Small intestine (tissue), 16 donors: ENCODE data around the gene GOLGA8J. TPM values are rescaled to one million over a fixed set of nuclear protein-coding genes. Genes with fewer than 3 reads are reported as not detected.
"Not testable (repeated sequence)": the region's sequence is repeated elsewhere in the genome, so short reads cannot be mapped to it uniquely, and the experiment has no call there.

Experiments used
- DNase-seq, 2 donors: peaks; one replicate each; pipeline versions ENCODE4 v3.0.0 to v3.0.0-alpha.2; 2013
- FAIRE-seq: peaks from 2 replicates; lab custom pipeline; 2012; peaks lifted over from hg19 to GRCh38; lab: Jason Lieb, UNC
- H3K27ac ChIP-seq, 3 donors: one replicate each; pipeline ENCODE4 v1.5.1; 2013; ENCODE audit warnings: low read length in 2 of 3, mild to moderate bottlenecking in 2 of 3, control low read depth in 1 of 3, inconsistent platforms in 1 of 3, low read depth in 1 of 3, moderate library complexity in 1 of 3
- H3K27me3 ChIP-seq, 3 donors: one replicate each; pipeline ENCODE4 v1.6.1; 2013; ENCODE audit warnings: low read length in 3 of 3, inconsistent platforms in 1 of 3; ENCODE audit not compliant: control insufficient read depth in 3 of 3, insufficient read depth in 3 of 3
- H3K36me3 ChIP-seq, 3 donors: one replicate each; pipeline ENCODE4 v1.6.1; 2013; ENCODE audit warnings: low read length in 3 of 3, inconsistent platforms in 1 of 3, low read depth in 1 of 3, mild to moderate bottlenecking in 1 of 3, moderate library complexity in 1 of 3; ENCODE audit not compliant: control insufficient read depth in 3 of 3, insufficient read depth in 2 of 3
- H3K4me1 ChIP-seq, 3 donors: one replicate each; pipeline ENCODE4 v1.6.1; 2013; ENCODE audit warnings: low read length in 2 of 3, inconsistent platforms in 1 of 3, low read depth in 1 of 3, mild to moderate bottlenecking in 1 of 3, moderate library complexity in 1 of 3; ENCODE audit not compliant: control insufficient read depth in 3 of 3, insufficient read depth in 2 of 3
- H3K4me3 ChIP-seq, 3 donors: one replicate each; pipeline ENCODE4 v1.5.1; 2013; ENCODE audit warnings: low read length in 3 of 3, control low read depth in 1 of 3, inconsistent platforms in 1 of 3, low read depth in 1 of 3, mild to moderate bottlenecking in 1 of 3, moderate library complexity in 1 of 3
- H3K9me3 ChIP-seq, 2 donors: one replicate each; pipeline ENCODE4 v1.6.1; 2013; ENCODE audit warnings: low read depth in 1 of 2, low read length in 1 of 2; ENCODE audit not compliant: control insufficient read depth in 2 of 2, insufficient read depth in 1 of 2
- WGBS, 3 donors: extraction: QIAGEN DNeasy Blood & Tissue Kit; methylation state at CpG; one replicate each; pipeline ENCODE4 v1.1.7; 2013; 5-methylcytosine and 5-hydroxymethylcytosine counted together
- long read RNA-seq, 10 donors: transcript quantifications; one replicate each; lab custom pipeline, GENCODE V29; 2026
- polyA plus RNA-seq, 4 donors: library from polyadenylated mRNA; stranded (reverse) in 3 of 4; unstranded in 1 of 4; fragments of 200-250 nt in 3 of 4; fragments of 120-200 nt in 1 of 4; gene quantifications; one replicate each; pipeline versions ENCODE4 v1.2.1 to v1.2.3, GENCODE V29; 2013
- donor health status: healthy with polysubstance abuse.
- donor health status: control.
- donor health status: control.
- donor health status: Bipolar disorder and iron deficiency.
- donor health status: healthy.

The GOLGA8J gene, protein sequence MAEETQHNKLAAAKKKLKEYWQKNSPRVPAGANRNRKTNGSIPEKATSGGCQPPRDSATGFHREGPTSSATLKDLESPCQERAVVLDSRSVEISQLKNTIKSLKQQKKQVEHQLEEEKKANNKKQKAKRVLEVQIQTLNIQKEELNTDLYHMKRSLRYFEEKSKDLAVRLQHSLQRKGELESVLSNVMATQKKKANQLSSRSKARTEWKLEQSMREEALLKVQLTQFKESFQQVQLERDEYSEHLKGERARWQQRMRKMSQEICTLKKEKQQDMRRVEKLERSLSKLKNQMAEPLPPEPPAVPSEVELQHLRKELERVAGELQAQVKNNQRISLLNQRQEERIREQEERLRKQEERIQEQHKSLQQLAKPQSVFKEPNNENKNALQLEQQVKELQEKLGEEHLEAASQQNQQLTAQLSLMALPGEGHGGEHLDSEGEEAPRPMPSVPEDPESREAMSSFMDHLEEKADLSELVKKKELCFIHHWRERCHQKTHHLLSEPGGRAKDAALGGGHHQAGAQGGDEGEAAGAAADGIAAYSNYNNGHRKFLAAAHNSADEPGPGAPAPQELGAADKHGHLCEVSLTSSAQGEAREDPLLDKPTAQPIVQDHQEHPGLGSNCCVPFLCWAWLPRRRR
- under 1 TPM in 1 of 4 donors, not detected in 3; 0.27 TPM for polyA plus RNA-seq
- long read RNA-seq, donor 1: 0 reads
- long read RNA-seq, donor 2: 0 reads
- long read RNA-seq, donor 3: 0 reads
- long read RNA-seq, donor 4: 0 reads
- long read RNA-seq, donor 5: 0 reads
- long read RNA-seq, donor 6: 0 reads
- long read RNA-seq, donor 7: 0 reads
- long read RNA-seq, donor 8: 0 reads
- long read RNA-seq, donor 9: 0 reads
- long read RNA-seq, donor 10: 0 reads

DNA sequence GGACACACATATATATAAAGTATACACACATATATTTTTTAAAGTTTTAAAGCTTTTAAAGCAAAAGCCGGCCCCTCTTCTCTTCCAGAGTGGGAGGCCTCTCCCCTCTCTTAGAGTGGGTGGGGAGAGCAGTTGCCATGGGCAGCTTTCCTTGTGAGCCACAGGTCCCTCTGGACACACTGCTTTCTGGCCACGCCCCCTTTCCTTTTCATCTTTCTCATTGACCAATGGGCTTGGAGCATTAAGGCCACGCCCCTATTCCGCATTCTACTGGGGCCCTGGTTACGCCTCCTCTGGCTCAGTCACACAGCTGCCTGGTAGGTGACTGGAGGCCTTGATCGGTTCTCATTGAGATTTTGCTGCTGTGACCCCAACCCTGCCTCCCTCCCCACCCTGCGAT, at the start of gene GOLGA8J:
TSS of gene GOLGA8J (plus strand) at position 301 of the 400 bp plus-strand sequence. CDS start at position 399, 98 bp downstream.
- H3K4me3 ChIP-seq, H3K27ac ChIP-seq, H3K27me3 ChIP-seq, H3K9me3 ChIP-seq, H3K36me3 ChIP-seq, FAIRE-seq, H3K4me1 ChIP-seq, DNase-seq: not testable (repeated sequence)
- WGBS, 3 donors: no CpG with 5 or more reads among the region's 7 CpGs

DNA sequence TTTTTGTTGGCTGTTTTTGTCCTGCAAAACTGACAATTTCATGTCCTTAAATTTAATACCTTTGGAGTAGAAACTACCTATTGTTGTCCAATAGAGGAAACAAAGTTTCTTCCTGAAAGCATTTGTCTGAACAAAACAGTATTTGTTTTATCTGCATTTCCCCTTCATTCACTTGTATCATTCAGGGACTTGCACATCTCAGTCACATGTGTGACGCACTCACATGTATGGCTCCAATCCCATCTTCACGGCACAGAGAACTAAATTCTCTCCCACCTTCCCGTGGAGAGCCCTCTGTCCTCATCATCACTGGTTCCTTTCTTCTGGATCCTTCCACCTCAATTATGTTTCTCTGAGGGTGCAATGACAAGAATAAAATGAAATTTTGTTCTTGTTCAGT, 49.5 kb upstream of the GOLGA8J start:
- WGBS, 3 donors: 83 to 92% (median 88%) methylated on average over 3 of the region's 3 CpGs
- FAIRE-seq: no peak
- Histone ChIP-seq H3K27me3 (no peaks in the 10 kb centered on the region), H3K27ac (no peak overlapping the region), H3K36me3 (no peaks in the 10 kb centered on the region), H3K4me3 (no peak overlapping the region), H3K4me1 (peaks cover 0 to 2% (median 0%) of the 10 kb centered on the region in 3 donors), H3K9me3 (no peaks in the 10 kb centered on the region)
- no peak for DNase-seq

DNA sequence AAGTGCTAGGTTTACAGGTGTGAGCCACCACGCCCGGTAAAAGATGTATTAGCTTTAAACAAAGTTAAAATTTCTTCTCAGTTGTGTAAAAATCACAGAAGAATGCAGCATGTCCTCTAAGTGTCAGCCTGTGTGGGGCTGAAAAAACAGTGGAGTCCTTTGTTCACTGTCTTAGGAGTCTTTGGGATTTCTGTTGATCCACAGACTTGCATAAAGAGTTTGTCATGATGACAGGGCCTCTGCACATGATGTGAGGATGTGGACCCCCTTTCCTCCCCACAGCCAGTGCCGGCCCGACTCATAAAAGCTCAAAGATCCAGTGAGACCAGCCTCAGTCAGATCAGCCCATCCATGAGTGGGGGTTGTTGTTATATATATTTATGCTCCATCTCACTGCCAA, 49.0 kb upstream of the GOLGA8J start:
- peaks cover 0 to 2% (median 0%) of the 10 kb centered on the region in 3 donors for H3K4me1 ChIP-seq
- 93 to 98% (median 94%) methylated on average over 4 of the region's 4 CpGs for WGBS, 3 donors
- no peaks in the 10 kb centered on the region for H3K9me3 ChIP-seq
- no peak overlapping the region for H3K4me3 ChIP-seq
- no peaks in the 10 kb centered on the region for H3K36me3 ChIP-seq
- FAIRE-seq (no peak), DNase-seq (no peak)
- no peak overlapping the region for H3K27ac ChIP-seq
- no peaks in the 10 kb centered on the region for H3K27me3 ChIP-seq

DNA sequence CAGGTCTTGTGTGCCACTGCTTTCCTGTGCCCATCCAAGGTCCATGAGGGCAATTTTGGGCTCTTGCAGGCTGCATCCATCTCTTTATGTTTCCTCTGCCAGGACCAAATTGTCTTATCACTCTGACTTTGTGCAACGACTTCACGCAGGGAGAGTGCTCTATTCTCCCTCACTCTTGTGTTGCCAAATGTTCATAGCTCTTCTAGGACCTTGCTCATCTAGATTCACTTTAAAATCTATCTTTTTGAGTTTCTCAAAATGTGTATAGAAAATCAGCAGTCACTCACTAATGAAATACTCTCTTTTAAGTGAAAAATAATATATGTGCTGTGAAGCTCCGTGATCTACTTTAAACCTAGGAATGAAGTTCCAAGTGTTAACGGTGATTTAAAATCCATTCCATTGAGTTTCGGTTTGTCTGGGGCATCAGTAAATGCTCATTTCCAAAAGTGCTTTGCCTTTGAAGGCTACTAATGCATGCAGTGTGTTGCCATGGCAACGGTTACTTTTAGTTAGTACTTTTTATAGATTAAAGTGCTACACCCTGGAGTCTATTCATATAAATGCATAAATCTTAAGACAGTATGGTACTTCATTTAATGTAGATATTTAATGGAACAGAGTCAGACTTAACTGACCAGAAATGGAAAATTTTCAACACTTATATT, 46.6 kb upstream of the GOLGA8J start:
- FAIRE-seq: no peak

DNA sequence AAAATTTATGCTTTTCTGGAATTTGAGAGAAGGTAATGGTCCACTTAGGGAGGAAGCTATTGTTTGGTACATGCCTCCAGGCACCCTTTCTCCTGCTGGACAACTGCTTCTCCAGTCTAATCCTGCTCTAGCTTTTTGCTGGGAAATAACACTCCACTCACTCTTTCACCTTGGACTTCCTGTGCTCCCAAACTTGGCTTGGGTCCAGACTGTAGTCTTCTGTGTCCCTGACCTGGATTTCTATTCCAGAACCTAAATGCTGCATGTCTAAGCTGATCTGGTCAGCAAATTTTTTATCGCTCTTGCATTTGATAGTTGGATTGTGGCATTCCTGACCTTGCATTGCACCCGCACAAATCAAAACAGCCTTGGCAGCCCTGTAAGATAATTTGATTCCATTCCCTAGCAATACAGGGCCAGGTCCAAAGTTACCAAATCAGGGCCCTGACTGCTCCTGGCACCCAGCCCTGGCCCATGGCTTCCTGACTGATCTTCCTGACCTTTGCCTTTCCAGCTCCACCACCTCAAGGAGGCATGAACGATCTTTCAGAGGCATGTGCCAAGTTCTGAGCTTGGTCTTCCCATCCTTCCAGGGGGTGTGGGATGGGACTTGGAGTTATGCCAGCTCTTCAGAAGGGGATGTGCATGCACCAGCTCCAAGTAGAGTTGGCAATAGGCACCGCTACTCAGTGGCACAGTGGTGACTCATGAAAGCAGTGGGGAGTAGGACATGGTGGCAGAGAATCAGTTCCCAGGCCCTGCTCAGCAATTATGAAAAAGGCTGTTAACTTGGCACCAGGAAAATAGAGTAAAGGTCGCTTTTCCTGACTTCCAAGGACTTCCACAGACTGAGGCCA, 43.9 kb upstream of the GOLGA8J start:
- WGBS, 3 donors: 16 to 48% (median 18%) methylated on average over 5 of the region's 5 CpGs
- no peak overlapping the region for H3K4me3 ChIP-seq
- H3K9me3 ChIP-seq: no peaks in the 10 kb centered on the region
- no peaks in the 10 kb centered on the region for H3K27me3 ChIP-seq
- FAIRE-seq (no peak), DNase-seq (peak in 1 of 2 donors; percentile 99)
- no peaks in the 10 kb centered on the region for H3K36me3 ChIP-seq
- H3K4me1 ChIP-seq: peaks cover 0 to 4% (median 0%) of the 10 kb centered on the region in 3 donors
- H3K27ac ChIP-seq: peak overlapping the region in 2 of 3 donors; percentile 9 to 65

More for the DNA sequence above, 46.6 kb upstream of the GOLGA8J start:
- peaks cover 0 to 4% (median 0%) of the 10 kb centered on the region in 3 donors for H3K4me1 ChIP-seq
- WGBS, 3 donors: 86 to 90% (median 88%) methylated on average over 6 of the region's 6 CpGs
- DNase-seq: no peak
- no peak overlapping the region for H3K27ac ChIP-seq
- H3K9me3 ChIP-seq: no peaks in the 10 kb centered on the region
- no peaks in the 10 kb centered on the region for H3K36me3 ChIP-seq
- H3K4me3 ChIP-seq: no peak overlapping the region
- H3K27me3 ChIP-seq: no peaks in the 10 kb centered on the region

DNA sequence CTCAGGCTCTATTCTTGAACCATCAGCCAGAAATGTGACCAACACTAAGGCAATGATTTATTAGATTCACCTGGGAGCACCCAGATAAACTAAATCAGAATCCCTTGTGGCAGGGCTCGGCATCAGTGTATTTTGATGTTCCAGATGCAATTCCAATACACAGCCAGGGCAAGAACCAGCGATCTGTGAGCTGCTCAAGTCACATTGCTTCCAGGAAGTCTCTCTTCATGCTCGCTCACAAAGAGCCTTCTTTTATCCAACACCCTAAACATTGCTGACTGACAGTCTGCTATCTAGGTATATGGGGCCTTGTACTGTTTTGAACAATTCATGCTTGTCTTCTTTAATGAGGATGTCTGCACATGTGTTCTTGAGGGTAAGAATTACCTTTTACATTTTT, 40.9 kb upstream of the GOLGA8J start:
- FAIRE-seq: no peak

DNA sequence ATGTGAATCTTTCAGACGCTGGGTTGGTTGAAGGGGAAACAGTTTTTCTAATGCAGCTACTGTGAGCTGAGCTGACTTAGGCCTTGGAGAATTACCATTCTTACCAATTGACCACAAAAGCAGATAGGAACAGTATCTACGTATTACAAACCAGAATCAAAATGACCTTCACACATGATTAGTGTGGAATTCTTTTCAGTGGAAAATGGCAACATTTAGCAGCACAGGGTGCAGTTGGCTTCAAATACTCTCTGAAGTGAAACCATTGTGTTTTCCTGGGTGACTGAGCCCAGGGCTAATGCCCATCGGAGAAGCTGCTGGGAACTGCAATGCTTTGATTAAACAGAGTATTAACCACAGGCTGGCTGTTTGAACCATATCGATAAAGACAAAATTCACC, 40.2 kb upstream of the GOLGA8J start:
- H3K27ac ChIP-seq: no peak overlapping the region
- no peak overlapping the region for H3K4me3 ChIP-seq
- DNase-seq (no peak), FAIRE-seq (no peak)
- 65 to 75% (median 68%) methylated on average over 4 of the region's 4 CpGs for WGBS, 3 donors
- peaks cover 0 to 3% (median 0%) of the 10 kb centered on the region in 3 donors for H3K4me1 ChIP-seq
- no peaks in the 10 kb centered on the region for H3K36me3 ChIP-seq
- H3K9me3 ChIP-seq: no peaks in the 10 kb centered on the region
- H3K27me3 ChIP-seq: no peaks in the 10 kb centered on the region

More for the DNA sequence above, 40.9 kb upstream of the GOLGA8J start:
- H3K4me3 ChIP-seq: no peak overlapping the region
- no peak for DNase-seq
- H3K36me3 ChIP-seq: no peaks in the 10 kb centered on the region
- WGBS, 3 donors: 61 to 71% (median 66%) methylated on average over 3 of the region's 3 CpGs
- H3K9me3 ChIP-seq: no peaks in the 10 kb centered on the region
- no peaks in the 10 kb centered on the region for H3K27me3 ChIP-seq
- H3K4me1 ChIP-seq: peaks cover 0 to 4% (median 0%) of the 10 kb centered on the region in 3 donors
- H3K27ac ChIP-seq: no peak overlapping the region
